CMK (cell line): ENCODE measurements around the gene OR3A2.
"Not testable (repeated sequence)": the region's sequence is repeated elsewhere in the genome, so short reads cannot be mapped to it uniquely, and the experiment has no call there.

Experiments used
- DNase-seq: peaks from one replicate; pipeline ENCODE4 v3.0.0-alpha.2; 2010; ENCODE audit warnings: low read depth

Gene OR3A2

DNA sequence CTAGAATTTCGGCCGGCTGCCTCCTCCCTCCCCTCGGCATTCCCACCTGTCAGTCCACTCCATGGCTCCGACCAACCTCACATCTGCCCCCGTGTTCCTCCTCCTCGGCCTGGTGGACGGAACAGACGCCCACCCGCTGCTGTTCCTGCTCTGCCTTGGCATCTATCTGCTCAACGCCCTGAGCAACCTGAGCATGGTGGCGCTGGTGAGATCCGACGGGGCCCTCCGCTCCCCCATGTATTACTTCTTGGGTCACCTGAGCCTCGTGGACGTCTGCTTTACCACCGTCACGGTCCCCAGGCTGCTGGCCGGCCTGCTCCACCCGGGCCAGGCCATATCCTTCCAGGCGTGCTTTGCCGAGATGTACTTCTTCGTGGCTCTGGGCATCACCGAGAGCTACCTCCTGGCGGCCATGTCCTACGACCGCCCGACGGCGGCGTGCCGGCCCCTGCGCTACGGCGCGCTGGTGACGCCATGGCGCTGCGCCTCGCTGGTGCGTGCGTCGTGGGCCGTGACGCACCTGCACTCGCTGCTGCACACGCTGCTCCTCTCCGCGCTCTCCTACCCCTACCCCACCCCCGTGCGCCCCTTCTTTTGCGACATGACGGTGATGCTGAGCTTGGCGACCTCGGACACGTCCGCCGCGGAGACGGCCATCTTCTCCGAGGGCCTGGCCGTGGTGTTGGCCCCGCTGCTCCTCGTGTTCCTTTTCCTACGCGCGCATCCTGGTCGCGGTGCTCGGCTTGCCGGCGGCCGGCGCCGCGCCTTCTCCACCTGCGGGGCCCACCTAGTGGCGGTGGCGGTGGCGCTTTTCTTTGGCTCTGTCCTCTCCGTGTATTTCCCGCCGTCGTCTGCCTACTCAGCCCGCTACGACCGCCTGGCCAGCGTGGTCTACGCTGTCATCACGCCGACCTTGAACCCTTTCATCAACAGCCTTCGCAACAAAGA lies at the start of gene OR3A2:
OR3A2 (minus strand) TSS at position 440 of the 948 bp plus-strand sequence.
- no peak for DNase-seq

DNA sequence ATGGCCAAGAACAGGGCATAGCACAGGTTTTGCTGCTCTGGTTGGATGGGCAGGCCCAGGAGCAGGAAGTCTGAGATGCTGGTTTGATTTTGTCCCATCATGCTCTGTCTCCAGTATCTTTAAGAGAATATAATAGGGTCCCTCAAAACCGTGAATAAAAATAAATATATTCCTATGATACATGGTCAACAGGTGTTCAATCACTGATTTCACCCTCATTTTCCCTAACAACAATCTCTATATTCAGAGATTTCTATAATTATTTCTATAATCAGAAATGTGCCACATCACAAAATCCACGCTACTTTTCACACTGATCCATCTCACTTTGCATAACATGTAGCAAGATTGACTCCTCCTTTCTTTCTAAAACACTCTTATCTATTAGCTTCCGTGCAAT lies 47.6 kb upstream of the OR3A2 start, which contains the start of gene OR1E2:
OR1E2 (minus strand) TSS at position 101 of the 400 bp plus-strand sequence; CDS start at position 101, 0 bp downstream.
- no peak for DNase-seq

DNA sequence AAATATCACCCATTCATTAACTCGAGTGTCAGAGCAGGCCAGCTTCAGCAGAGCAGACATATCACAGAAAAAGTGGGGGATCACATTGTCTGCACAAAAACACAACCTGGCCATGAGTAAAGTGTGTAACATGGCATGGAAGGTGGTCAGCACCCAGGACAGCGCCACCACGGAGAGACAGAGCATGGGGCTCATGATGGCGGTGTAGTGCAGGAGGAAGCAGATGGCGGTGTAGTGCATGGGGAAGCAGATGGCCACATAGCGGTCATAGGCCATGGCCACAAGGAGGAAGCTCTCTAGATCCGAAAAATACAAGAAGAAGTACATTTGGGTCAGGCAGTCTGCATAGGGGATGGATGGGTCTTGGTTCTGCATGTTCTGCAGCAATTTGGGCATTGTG lies 47.1 kb upstream of the OR3A2 start:
- DNase-seq = peak; percentile 14

DNA sequence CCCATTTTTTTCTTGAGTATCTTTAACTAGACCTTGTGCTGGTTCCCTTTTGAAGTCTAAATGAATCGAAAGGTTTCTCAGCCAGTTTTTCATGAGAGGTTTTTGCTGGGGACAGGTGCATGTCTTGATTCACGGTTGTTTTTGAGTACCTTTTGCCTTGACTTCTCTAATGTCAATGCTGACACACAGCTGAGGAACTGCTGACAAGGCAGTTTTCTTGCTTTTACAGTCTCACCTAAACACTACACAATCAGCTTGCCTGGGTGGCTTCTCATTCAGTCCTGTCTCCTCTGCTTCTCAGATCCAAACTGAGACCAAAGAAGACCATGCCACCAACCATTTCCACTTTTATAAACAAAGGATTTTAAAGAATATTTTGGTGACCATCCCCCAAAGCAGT lies 32.1 kb upstream of the OR3A2 start:
- DNase-seq = no peak

DNA sequence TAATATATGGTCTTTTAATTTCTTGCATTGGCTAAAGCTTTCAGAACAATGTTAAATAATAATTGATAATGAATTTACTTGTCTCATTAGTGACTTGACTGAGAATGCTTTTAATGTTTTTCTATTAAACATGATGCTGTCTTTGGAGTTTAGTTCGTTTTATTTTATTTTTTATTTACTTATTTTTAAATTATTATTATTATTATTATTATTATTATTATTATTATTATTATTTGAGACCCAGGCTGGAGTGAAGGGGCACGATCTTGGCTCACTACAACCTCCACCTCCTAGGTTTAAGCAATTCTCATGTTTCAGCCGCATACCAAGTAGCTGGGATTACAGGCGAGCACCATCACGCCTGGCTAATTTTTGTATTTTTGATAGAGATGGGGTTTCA lies 29.5 kb upstream of the OR3A2 start:
- no peak for DNase-seq

DNA sequence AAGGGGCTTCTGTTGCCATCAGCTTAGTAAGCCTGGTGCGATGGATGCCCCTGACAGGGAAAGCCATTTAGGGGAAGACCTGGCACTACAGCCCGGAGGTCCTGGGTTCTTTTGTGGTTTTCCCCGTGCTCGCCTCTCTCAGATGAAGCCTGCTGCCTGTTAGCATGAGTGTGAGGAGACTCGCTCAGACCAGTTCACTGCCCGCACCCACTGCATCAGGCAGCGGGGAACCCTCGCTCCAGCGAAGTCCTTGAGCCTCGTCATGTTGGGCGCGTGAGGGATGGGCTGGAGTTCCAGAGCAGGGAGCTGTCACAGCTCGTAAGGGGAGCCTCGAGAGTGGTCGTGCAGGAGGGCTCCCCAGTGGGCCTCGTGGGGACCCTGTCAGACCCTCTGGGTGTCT lies 26.1 kb upstream of the OR3A2 start:
- DNase-seq = not testable (repeated sequence)

DNA sequence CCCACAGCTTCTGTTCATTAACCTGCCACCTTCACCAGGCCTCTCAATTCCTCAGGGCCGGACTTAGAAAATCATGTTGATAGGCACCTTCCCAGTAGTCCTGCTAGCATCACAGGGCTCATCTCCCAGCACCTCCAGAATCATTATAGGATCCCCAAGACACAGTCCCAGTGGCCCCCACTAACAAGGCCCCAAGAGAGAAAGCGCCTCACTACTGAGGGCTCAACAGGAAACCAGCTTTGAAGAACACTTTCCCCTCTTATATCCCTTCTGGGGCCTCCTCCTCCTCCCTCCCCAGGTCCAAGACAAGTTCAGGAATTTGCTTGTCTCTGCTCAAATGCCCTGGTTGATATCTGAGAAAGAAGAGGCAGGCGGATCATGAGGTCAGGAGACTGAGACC lies 25.0 kb upstream of the OR3A2 start, which contains the start of gene OR3A3:
OR3A3 (plus strand) TSS at position 301 of the 400 bp plus-strand sequence.
- no peak for DNase-seq

DNA sequence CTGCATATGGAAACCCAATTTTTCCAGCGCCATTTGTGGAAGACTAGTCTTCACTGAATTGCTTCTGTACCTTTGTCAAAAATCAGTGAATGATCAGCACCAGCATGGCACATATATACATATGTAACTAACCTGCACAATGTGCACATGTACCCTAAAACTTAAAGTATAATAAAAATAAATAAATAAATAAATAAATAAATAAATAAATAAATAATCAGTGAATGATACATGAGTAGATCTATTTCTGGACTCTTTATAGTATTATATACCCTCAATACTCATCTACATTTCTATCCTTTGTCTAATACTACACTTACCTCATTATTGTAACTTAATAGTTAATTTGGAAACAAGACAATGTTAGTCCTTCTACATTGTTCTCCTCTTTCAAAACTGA lies 17.7 kb upstream of the OR3A2 start:
- not testable (repeated sequence) for DNase-seq

DNA sequence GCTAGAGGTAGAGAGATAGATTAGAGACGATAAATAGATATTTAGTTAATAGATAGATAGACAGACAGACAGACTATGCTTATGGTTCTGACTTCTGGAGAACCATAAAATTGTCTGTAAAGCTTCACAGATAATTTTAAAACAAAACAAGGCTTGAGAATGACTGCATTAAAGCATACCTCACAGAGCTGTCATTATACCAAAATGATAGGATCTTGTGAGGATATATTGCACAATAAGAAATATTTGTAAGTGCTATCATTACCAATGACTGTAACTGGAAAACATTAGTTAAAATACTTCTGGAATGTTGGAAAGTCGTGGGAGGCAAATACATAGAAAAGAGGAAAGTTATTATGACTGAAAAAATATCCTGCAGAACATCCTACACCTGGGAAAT lies 15.7 kb upstream of the OR3A2 start:
- DNase-seq = no peak

DNA sequence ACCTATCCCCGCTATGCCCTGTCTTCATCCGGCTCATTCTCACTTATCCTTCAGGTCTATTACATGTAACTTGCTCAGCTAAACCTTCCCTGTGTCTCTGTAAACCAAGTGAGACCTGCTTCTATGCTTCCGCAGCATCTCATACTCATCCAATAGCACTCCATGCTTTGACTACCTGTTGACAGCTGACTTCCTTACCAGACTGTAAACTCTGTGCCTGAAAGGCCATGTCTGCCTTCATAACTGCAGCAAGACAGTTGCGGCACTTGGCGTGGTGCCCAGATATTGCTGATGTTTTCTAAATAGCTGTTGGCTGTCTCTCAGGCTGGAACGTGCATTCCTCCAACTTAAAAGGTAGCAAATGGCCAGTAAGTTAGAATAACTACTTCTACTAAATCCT lies 13.9 kb upstream of the OR3A2 start:
- no peak for DNase-seq

DNA sequence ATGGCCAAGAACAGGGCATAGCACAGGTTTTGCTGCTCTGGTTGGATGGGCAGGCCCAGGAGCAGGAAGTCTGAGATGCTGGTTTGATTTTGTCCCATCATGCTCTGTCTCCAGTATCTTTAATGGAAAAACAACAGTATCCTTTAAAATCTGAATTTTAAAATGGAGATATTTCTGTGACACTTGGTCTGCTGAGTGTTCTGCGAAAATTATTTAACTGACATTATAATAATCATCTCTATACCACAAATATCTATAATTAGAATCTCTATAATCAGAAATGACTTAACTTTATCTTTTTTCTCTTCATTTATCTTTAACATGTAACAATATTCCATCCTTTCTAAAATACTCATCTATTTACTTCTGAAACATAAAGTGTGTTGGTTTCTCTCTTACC lies 12.2 kb upstream of the OR3A2 start, which contains the start of gene OR1E1:
OR1E1 (minus strand) TSS at position 101 of the 400 bp plus-strand sequence; CDS start at position 101, 0 bp downstream.
- no peak for DNase-seq

DNA sequence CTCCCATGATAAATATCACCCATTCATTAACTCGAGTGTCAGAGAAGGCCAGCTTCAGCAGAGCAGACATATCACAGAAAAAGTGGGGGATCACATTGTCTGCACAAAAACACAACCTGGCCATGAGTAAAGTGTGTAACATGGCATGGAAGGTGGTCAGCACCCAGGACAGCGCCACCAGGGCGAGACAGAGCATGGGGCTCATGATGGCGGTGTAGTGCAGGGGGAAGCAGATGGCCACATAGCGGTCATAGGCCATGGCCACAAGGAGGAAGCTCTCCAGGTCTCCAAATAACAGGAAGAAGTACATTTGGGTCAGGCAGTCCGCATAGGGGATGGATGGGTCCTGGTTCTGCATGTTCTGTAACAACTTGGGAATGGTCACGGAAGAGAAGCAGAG lies 11.7 kb upstream of the OR3A2 start:
- not testable (repeated sequence) for DNase-seq

DNA sequence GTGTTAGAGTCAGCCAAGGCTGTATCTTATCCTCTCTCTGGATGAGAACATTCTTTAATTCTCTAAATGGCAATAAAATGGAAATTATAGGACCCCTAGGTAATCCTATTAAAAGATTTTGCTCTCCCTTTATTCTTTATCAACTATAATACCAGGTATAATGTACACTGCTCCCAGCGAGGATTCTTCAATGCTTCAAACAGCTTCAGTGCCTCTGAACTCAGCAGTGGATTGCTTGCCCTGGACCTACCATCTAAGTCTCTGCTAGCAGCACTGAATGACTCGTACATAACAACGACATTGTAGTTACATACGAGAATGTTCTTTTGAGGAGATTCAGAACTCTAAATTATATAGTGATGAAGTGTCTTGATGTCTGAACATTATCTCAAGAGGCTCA lies 3.7 kb upstream of the OR3A2 start:
- DNase-seq = no peak

DNA sequence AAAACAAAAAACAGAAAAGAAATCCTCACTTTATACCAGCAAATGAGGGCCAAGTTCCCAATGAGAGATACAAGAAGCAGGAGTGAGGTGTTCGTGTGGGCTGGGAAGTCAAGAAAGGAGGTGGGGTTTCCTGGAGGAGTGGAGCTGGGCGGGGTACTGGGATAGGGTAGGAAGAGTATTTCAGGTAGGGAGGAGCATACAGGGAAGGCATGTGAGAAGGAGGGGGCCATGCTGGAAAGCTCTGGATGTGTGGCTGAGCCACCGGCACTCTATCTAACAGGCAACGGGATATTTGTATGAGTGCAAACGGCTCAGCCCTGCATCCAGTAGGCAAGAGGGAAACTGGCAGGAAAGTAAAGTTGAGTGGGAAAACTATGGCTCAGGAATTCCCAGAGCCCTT lies 4.2 kb downstream of the OR3A2 start:
- no peak for DNase-seq

DNA sequence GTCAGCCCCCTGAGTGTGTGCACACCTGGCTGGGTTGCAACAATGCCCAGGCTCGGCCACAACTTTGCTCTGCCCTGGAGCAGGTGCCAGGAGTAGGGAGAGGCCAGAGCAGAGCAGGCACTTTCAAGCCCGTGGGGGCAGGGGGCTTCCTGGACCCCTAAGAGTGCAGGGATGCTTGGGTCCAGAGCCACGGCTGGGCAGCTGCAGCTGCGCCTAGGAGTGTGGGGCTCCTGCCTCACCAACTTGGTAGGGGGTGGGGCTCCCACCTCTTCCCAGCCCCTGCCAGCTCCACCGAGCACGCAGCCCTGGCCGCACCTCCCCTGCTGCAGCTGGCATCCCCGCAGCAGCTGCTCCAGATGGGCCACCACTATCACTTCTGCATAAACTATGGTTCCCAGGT lies 7.8 kb downstream of the OR3A2 start:
- no peak for DNase-seq

DNA sequence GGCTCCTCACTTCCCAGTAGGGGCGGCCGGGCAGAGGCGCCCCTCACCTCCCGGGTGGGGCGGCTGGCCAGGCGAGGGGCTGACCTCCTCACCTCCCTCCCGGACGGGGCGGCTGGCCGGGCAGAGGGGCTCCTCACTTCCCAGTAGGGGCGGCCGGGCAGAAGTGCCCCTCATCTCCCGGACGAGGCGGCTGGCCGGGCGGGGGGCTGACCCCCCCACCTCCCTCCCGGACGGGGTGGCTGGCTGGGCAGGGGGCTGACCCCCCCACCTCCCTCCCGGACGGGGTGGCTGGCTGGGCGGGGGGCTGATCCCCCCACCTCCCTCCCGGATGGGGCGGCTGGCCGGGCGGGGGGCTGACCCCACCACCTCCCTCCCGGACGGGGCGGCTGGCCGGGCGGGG lies 14.9 kb downstream of the OR3A2 start:
- not testable (repeated sequence) for DNase-seq

DNA sequence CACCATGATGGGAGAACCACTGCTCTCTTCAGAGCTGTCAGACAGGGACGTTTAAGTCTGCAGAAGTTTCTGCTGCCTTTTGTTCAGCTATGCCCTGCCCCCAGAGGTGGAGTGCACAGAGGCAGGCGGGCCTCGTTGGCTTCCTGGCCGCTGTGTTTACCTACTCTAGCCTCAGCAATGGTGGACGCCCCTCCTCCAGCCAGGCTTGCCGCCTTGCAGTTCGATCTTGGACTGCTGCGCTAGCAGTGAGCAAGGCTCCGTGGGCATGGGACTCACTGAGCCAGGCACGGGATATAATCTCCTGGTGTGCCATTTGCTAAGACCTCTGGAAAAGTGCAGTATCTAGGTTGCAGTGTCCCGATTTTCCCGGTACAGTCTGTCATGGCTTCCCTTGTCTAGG lies 43.3 kb downstream of the OR3A2 start:
- DNase-seq = not testable (repeated sequence)

DNA sequence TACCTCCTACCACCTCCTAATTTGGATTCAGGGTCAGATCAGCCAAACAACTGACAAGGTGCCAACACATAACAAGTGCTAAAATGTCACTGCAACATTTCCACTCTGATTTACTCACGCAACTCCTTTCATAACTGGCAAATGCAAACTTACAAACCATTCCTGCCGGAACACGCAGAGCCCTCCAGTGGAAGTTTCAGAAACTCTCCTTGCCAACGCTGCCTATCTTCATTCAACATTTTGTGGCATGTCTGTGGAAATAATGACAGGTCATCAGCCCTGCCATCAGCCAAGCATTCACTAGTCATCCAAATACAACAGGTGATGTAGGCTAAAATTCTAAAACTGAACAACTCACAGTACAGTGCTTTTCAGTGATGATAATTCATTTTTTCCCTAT lies 50.2 kb downstream of the OR3A2 start:
- DNase-seq = no peak

DNA sequence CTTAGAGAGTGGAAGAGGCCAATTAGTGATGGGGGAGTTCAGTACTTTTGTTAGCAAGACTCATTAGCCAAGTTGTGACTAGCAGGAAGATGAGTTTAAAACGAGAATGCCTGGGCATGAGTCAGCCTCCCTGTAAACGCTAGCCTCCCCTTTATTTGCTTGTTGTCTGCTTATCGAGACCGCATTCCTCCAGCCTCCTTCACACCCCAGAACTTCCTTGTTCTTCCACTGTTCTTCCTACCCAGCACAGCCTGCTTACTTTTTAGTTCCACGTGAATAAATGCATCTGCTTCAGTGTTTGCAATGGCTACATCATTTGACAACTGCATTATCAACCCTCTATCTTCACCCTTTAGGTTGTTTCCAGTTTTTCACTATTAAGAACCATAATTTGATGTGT lies 67.8 kb downstream of the OR3A2 start:
- DNase-seq = no peak

DNA sequence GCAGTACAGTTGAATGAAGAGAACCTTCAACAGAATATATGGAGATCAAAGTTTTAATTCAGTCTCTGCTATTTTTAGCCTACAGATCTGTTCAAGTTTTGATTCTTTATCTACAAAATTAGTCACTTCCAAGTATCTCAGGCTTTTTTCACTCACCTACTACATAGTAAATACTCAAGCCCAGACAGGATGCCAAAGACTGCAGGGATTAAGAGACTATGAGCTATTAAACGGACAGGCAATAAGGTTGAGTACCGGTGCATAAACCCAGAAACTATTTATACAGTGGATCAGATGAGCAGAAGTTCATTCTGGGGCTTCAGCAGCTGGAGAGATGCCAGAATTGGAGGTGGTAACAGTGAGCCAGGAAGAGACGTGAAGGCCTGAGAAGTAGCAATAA lies 69.3 kb downstream of the OR3A2 start:
- no peak for DNase-seq

DNA sequence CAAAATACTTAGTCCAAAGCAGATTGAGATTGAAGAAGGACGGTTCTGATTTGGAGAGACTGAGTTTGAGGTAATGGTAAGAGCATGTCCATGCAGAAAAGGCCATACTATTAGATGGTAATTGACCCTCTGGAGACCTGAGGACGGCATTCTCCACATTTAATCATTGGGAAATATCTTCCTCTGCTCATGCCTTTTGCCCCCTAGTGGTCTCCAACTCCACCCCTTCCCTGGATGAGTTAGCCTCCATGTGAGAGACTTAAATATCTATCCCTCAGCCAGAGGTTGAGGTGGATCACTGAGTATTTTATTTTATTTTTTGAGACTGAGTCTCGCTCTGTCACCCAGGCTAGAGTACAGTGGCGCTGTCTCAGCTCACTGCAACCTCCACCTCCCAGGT lies 77.5 kb downstream of the OR3A2 start:
- DNase-seq = no peak

DNA sequence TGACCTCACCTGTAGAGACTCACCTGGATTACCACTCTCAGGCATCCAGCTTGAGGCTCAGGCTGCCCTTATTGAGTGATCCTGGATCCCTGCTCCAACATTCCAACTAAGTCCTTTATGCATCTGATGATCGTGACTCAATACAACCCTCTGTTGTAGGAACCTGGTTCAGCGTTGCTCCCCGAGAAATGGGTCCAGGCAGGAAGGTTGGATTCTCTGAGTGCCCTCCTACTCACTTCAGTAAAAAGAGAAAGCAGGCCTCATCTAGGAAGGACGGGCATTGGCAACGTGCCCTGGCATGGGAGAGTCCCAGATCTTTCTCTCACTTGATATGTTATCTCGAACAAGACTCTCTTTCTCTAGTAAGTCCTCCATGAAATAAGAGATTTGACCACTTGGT lies 87.8 kb downstream of the OR3A2 start, which contains the start of gene OR3A1:
OR3A1 (minus strand) TSS at position 101 of the 400 bp plus-strand sequence. CDS start 5,778 bp downstream, outside the sequence.
- no peak for DNase-seq

DNA sequence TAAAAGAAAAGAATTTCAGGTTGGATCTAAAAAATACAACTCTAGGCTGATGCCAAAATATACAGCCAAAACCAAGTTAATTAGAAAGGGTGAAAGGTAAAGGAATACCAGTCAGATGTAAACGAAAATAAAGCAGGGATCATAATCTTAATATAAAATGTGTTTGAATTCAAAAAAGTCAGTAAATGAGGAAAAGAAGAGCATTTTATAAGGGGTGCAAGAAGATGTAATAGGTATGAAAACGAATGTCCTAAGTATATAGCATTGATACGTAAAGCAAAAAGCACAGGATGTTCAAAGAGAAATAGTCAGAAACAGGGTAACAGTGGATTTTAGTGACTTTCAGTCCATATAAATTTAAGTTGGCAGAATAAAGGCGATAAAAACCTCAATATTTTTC lies 90.5 kb downstream of the OR3A2 start:
- DNase-seq = no peak
